GM12878 (cell line): ENCODE results near the gene ZBTB4.

Source experiments
- ATF2 ChIP-seq: IDR thresholded peaks from 2 replicates; pipeline ENCODE4 v1.6.1; 2012; ENCODE audit warnings: low read length, inconsistent platforms
- CTCF ChIP-seq, 3 experiments: IDR thresholded peaks in 2 of 3; conservative IDR thresholded peaks in 1 of 3; 2 replicates each; pipeline ENCODE4 v1.5.1; 2011; ENCODE audit warnings: low read depth in 3 of 3, low read length in 3 of 3, mild to moderate bottlenecking in 3 of 3, control low read depth in 2 of 3, moderate library complexity in 2 of 3, inconsistent platforms in 1 of 3, mixed read lengths in 1 of 3; ENCODE audit not compliant: control insufficient read depth in 2 of 3, insufficient read depth in 1 of 3; ENCODE audit errors: extremely low read depth in 1 of 3
- DPF2 ChIP-seq: fragments of 450-650 bp; IDR thresholded peaks from 2 replicates; pipeline ENCODE4 v1.6.1; 2017; ENCODE audit warnings: mild to moderate bottlenecking
- ESRRA ChIP-seq: IDR thresholded peaks from 2 replicates; pipeline ENCODE4 v1.6.1; 2012; ENCODE audit warnings: mild to moderate bottlenecking, low read length, improper control_type of control experiment
- EZH2 ChIP-seq: IDR thresholded peaks from 2 replicates; pipeline ENCODE4 v1.6.1; 2012; ENCODE audit warnings: low read depth, mild to moderate bottlenecking, control low read depth, inconsistent platforms, low read length, borderline replicate concordance; ENCODE audit not compliant: control insufficient read depth
- GABPA ChIP-seq: IDR thresholded peaks from 2 replicates; pipeline ENCODE4 v1.6.1; 2014; ENCODE audit warnings: antibody characterized with exemption, low read depth, mild to moderate bottlenecking, inconsistent platforms
- MEF2A ChIP-seq: IDR thresholded peaks from 2 replicates; pipeline ENCODE4 v1.6.1; 2011; ENCODE audit warnings: low read depth, mild to moderate bottlenecking, low read length, moderate library complexity; ENCODE audit not compliant: insufficient read depth
- NBN ChIP-seq: fragments of 450-650 bp; IDR thresholded peaks from 2 replicates; pipeline ENCODE4 v1.6.1; 2016
- PBX3 ChIP-seq: IDR thresholded peaks from 2 replicates; pipeline ENCODE4 v1.6.1; 2011; ENCODE audit warnings: mild to moderate bottlenecking, low read depth, low read length, moderate library complexity; ENCODE audit not compliant: insufficient replicate concordance
- POLR2A ChIP-seq: IDR thresholded peaks from 2 replicates; pipeline ENCODE4 v1.6.1; 2011; ENCODE audit warnings: low read depth, mild to moderate bottlenecking, low read length
- RFX5 ChIP-seq: IDR thresholded peaks from 2 replicates; pipeline ENCODE4 v1.6.1; 2011; ENCODE audit warnings: low read depth, low read length, improper control_type of control experiment

GRCh38 chr17:7435676-7436555, 43.5 kb downstream of the ZBTB4 start:
- TF ChIP-seq GABPA (no peak), POLR2A (no peak), RFX5 (no peak), CTCF (IDR thresholded peaks at IDR 0.05 in 2 of 3, conservative IDR thresholded peaks at IDR 0.05 in 1 of 3; ENCODE audit: control insufficient read depth in 2 of 3, extremely low read depth in 1 of 3, insufficient read depth in 1 of 3, low read depth in 3 of 3, low read length in 3 of 3) (peak; percentile 20 to 37 (median 34); a peak in 2 of 6 replicates), EZH2 (no peak), ESRRA (no peak), MEF2A (no peak), NBN (no peak), ATF2 (no peak), DPF2 (0 out of 2 replicates have a peak, but pooled peaks have one; percentile 28), PBX3 (no peak)
